Calu3 (cell line): ENCODE data around the gene DDN. TPM values are rescaled to one million over a fixed set of nuclear protein-coding genes. Genes with fewer than 3 reads are reported as not detected.

Experiments
- BruUV-seq: library from RNA; stranded (reverse); fragments of 400-500 nt; replicated peaks from 2 replicates; lab custom pipeline; 2021; lab: Mats Ljungman, UMichigan
- CTCF ChIA-PET: fragments of 300-600 bp; sonication (Branson Sonifier 250); formaldehyde crosslinking; loops from one replicate; lab custom pipeline; 2022; ENCODE audit warnings: antibody characterized with exemption; lab: Charles Lee
- DNase-seq: peaks from one replicate; pipeline ENCODE4 v3.0.0; 2022
- H3K27ac Mint-ChIP-seq: one replicate; pipeline ENCODE4 v1.8.0; 2022; ENCODE audit warnings: mixed read lengths; ENCODE audit not compliant: unreplicated experiment
- H3K27me3 Mint-ChIP-seq: one replicate; pipeline ENCODE4 v1.8.0; 2022; ENCODE audit warnings: mixed read lengths; ENCODE audit not compliant: unreplicated experiment
- H3K36me3 Mint-ChIP-seq: one replicate; pipeline ENCODE4 v1.8.0; 2022; ENCODE audit warnings: mild to moderate bottlenecking, moderate library complexity, mixed read lengths; ENCODE audit not compliant: insufficient read depth, unreplicated experiment
- H3K4me1 Mint-ChIP-seq: one replicate; pipeline ENCODE4 v1.8.0; 2022; ENCODE audit warnings: mild to moderate bottlenecking, low read depth, mixed read lengths; ENCODE audit not compliant: unreplicated experiment
- H3K4me3 Mint-ChIP-seq: one replicate; pipeline ENCODE4 v1.8.0; 2022; ENCODE audit warnings: mild to moderate bottlenecking, low read depth, moderate library complexity, mixed read lengths; ENCODE audit not compliant: unreplicated experiment
- H3K9me3 Mint-ChIP-seq: one replicate; pipeline ENCODE4 v1.8.0; 2022; ENCODE audit warnings: low read depth, mixed read lengths; ENCODE audit not compliant: unreplicated experiment
- intact Hi-C: fragments of 100-400 bp; cut with micrococcal nuclease; formaldehyde crosslinking; loops from one replicate; pipeline ENCODE4 v1.10.0; 2022; ENCODE audit not compliant: unreplicated experiment
- total RNA-seq: library from RNA; stranded (reverse); gene quantifications from 2 replicates; pipeline ENCODE4 v1.2.3, GENCODE V29; 2022
- TF ChIP-seq, protein P1 (sequence below): fragments of 200-600 bp; IDR thresholded peaks from one replicate; pipeline ENCODE4 v1.8.0; 2022; ENCODE audit warnings: antibody characterized with exemption; ENCODE audit not compliant: unreplicated experiment

DDN gene
- total RNA-seq, 1 experiment from 2014 or later: 0.21 TPM

- no peak for DNase-seq
- H3K36me3 Mint-ChIP-seq: peaks cover 8% of the 10 kb centered on the region
- H3K4me1 Mint-ChIP-seq: peaks cover 3% of the 10 kb centered on the region
- CTCF ChIA-PET: interaction anchor here (2.4 kb wide), 1 partner anchor 8 kb away, joined by 12 read pairs; the partner anchor contains the start of gene WNT1
- no peak overlapping the region for H3K4me3 Mint-ChIP-seq
- H3K27me3 Mint-ChIP-seq: peaks cover 97% of the 10 kb centered on the region
- BruUV-seq: no TSS peak
- H3K27ac Mint-ChIP-seq: no peak overlapping the region
- no peaks in the 10 kb centered on the region for H3K9me3 Mint-ChIP-seq
- intact Hi-C loops: no loop called here
- TF ChIP-seq, protein P1, sequence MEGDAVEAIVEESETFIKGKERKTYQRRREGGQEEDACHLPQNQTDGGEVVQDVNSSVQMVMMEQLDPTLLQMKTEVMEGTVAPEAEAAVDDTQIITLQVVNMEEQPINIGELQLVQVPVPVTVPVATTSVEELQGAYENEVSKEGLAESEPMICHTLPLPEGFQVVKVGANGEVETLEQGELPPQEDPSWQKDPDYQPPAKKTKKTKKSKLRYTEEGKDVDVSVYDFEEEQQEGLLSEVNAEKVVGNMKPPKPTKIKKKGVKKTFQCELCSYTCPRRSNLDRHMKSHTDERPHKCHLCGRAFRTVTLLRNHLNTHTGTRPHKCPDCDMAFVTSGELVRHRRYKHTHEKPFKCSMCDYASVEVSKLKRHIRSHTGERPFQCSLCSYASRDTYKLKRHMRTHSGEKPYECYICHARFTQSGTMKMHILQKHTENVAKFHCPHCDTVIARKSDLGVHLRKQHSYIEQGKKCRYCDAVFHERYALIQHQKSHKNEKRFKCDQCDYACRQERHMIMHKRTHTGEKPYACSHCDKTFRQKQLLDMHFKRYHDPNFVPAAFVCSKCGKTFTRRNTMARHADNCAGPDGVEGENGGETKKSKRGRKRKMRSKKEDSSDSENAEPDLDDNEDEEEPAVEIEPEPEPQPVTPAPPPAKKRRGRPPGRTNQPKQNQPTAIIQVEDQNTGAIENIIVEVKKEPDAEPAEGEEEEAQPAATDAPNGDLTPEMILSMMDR: no peak
Measured at GRCh38 chr12:48986720-48987291, 12.4 kb downstream of the DDN start.

GRCh38 chr12:48985901-48986300, 13.3 kb downstream of the DDN start:
- intact Hi-C loops: no loop called here

DNA sequence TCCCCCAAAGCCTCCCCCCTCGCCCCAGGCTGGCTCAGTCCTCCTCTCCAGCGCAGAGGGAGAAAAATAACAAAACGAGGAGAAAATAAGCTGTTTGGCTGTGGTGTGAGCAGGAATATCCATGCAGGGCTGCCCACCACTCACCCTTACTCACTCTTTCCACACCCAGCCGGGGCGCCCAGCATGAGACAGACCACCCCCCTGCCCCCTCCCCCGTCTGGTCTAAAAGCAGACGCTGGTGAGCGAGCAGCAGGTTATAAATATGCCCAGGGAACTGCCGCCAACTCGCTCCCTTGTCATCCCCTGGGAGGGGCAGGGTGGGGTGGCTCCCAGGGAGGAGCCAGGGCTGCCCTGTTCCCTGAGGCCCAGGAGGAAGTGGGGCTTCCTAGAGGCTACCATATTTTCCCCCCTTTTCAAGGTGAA, 13.7 kb downstream of the DDN start:
- H3K27me3 Mint-ChIP-seq: peaks cover 100% of the 10 kb centered on the region
- DNase-seq: no peak
- intact Hi-C loops: no loop called here
- CTCF ChIA-PET: interaction anchor here (0.6 kb wide), 1 partner anchor 39 kb away, joined by 10 read pairs; no protein-coding TSS in a partner anchor
- H3K36me3 Mint-ChIP-seq: peaks cover 11% of the 10 kb centered on the region
- no peaks in the 10 kb centered on the region for H3K9me3 Mint-ChIP-seq
- H3K4me3 Mint-ChIP-seq: no peak overlapping the region
- BruUV-seq: no TSS peak
- peaks cover 17% of the 10 kb centered on the region for H3K4me1 Mint-ChIP-seq
- TF ChIP-seq, protein P1: no peak
- no peak overlapping the region for H3K27ac Mint-ChIP-seq

More at GRCh38 chr12:48985901-48986300, 13.3 kb downstream of the DDN start:
- BruUV-seq: no TSS peak
- H3K4me3 Mint-ChIP-seq: no peak overlapping the region
- H3K9me3 Mint-ChIP-seq: no peaks in the 10 kb centered on the region
- peaks cover 11% of the 10 kb centered on the region for H3K36me3 Mint-ChIP-seq
- DNase-seq: no peak
- TF ChIP-seq, protein P1: no peak
- H3K27ac Mint-ChIP-seq: no peak overlapping the region
- H3K27me3 Mint-ChIP-seq: peaks cover 100% of the 10 kb centered on the region
- peaks cover 12% of the 10 kb centered on the region for H3K4me1 Mint-ChIP-seq
- CTCF ChIA-PET: interaction anchor here (0.6 kb wide), 1 partner anchor 39 kb away, joined by 10 read pairs; no protein-coding TSS in a partner anchor

DNA sequence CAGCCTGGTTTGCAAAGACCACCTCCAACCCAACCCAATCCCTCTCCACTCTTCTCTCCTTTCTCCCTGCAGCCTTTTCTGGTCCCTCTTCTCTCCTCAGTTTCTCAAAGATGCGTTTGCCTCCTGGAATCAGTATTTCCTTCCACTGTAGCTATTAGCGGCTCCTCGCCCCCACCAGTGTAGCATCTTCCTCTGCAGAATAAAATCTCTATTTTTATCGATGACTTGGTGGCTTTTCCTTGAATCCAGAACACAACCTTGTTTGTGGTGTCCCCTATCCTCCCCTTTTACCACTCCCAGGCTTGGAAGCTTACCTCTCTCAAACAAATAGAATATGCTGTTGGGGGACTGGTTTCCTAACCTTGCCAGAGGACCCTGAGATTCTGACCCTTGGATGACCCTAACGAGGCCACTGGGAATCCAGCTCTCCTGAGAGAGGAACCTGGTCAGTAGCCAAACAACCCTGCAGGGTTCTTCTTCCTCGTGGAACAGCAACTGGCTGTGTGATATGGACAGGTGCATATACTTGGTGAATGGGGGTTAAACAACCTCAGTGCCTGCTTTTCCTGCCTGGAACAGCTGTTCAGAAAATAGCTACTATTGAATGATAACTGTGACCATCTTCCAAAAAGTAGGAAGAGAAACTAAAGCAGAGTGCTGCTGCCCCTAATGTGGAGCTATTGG, 16.6 kb downstream of the DDN start:
- Mint-ChIP-seq H3K9me3 (no peaks in the 10 kb centered on the region), H3K27ac (no peak overlapping the region)
- intact Hi-C loops: no loop called here

More for the DNA sequence above, 16.6 kb downstream of the DDN start:
- H3K4me3 Mint-ChIP-seq: no peak overlapping the region
- CTCF ChIA-PET: interaction anchor here (1.5 kb wide), 1 partner anchor 11 kb away, joined by 5 read pairs; no protein-coding TSS in a partner anchor
- TF ChIP-seq, protein P1: no peak
- BruUV-seq: no TSS peak
- no peak for DNase-seq
- H3K27me3 Mint-ChIP-seq: peaks cover 100% of the 10 kb centered on the region
- H3K4me1 Mint-ChIP-seq: peaks cover 39% of the 10 kb centered on the region
- peaks cover 17% of the 10 kb centered on the region for H3K36me3 Mint-ChIP-seq
